Activated CD4-positive, alpha-beta memory T cell treated with anti-CD3 and anti-CD28 coated beads for 36 hours (primary cell): ENCODE data around the gene ATXN2L. TPM values are rescaled to one million over a fixed set of nuclear protein-coding genes. Genes with fewer than 3 reads are reported as not detected.

Source experiments
- CTCF ChIA-PET: fragments of 350-600 bp; sonication (Branson Sonifier 250); formaldehyde crosslinking; loops from one replicate; lab custom pipeline; 2021; ENCODE audit warnings: antibody characterized with exemption, inconsistent platforms; lab: Charles Lee
- POLR2A ChIA-PET: fragments of 350-600 bp; sonication (Branson Sonifier 250); formaldehyde crosslinking; loops from one replicate; lab custom pipeline; 2021; ENCODE audit warnings: antibody characterized with exemption; lab: Charles Lee
- DNase-seq: peaks from one replicate; pipeline ENCODE4 v3.0.0-alpha.2; 2020
- H3K27ac Mint-ChIP-seq: one replicate; pipeline ENCODE4 v1.8.0; 2021; ENCODE audit warnings: mixed read lengths
- H3K27me3 Mint-ChIP-seq: one replicate; pipeline ENCODE4 v1.8.0; 2021; ENCODE audit warnings: mixed read lengths
- H3K36me3 Mint-ChIP-seq: one replicate; pipeline ENCODE4 v1.8.0; 2021; ENCODE audit warnings: mixed read lengths
- H3K4me1 Mint-ChIP-seq: one replicate; pipeline ENCODE4 v1.8.0; 2021; ENCODE audit warnings: low read depth, mixed read lengths
- H3K4me3 Mint-ChIP-seq: one replicate; pipeline ENCODE4 v1.8.0; 2021; ENCODE audit warnings: mild to moderate bottlenecking, mixed read lengths
- H3K9me3 Mint-ChIP-seq: one replicate; pipeline ENCODE4 v1.8.0; 2021; ENCODE audit warnings: mixed read lengths
- intact Hi-C: fragments of 100-400 bp; cut with micrococcal nuclease; formaldehyde crosslinking; loops from one replicate; pipeline ENCODE4 v1.15.1; 2023
- total RNA-seq, 2 experiments: library from RNA; stranded (reverse); gene quantifications; one replicate each; pipeline ENCODE4 v1.2.3, GENCODE V29; 2021

ATXN2L gene
- total RNA-seq, 2 experiments from 2014 or later = 260 to 277 TPM

DNA sequence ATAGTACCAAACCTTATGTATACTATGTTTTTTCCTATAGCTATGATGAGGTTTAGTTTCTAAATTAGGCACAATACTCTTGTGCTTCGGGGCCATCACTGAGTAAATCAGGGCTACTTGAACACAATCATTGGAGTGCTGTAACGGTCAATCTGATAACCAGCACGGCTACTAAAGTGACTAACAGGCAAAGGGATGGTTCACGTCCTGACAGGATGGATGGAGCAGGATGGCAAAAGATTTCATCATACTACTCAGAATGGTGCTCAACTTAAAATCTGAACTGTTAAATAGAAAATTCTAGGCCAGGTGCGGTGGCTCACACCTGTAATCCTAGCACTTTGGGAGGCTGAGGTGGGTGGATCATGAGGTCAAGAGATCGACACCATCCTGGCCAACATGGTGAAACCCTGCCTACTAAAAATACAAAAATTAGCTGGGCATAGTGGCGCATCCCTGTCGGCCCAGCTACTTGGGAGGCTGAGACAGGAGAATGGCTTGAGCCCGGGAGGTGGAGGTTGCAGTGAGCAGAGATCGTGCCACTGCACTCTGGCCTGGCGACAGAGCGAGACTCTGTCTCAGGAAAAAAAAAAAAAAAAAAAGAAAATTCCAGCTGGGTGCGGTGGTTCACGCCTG, 16.3 kb downstream of the ATXN2L start:
- intact Hi-C loops = no loop called here
- ChIA-PET CTCF (interaction anchor here (0.6 kb wide), 1 partner anchor 300 kb away, joined by 3 read pairs; no protein-coding TSS in a partner anchor), POLR2A (interaction anchor here (1.7 kb wide), 1 partner anchor 24 kb away, joined by 4 read pairs; the partner anchor contains the start of gene SH2B1)
- DNase-seq = no peak
- Mint-ChIP-seq H3K27me3 (no peaks in the 10 kb centered on the region), H3K36me3 (peaks cover 41% of the 10 kb centered on the region), H3K9me3 (no peaks in the 10 kb centered on the region), H3K4me1 (peaks cover 19% of the 10 kb centered on the region), H3K4me3 (no peak overlapping the region), H3K27ac (no peak overlapping the region)

GRCh38 chr16:28839899-28840298, 17.1 kb downstream of the ATXN2L start:
- intact Hi-C loops = no loop called here
- ChIA-PET CTCF (no interaction called here), POLR2A (interaction anchor here (0.7 to 0.9 kb wide), 2 partner anchors 13 to 18 kb away, joined by 3 to 4 read pairs; partner anchors contain the start of gene ATXN2L)
- DNase-seq = no peak
- no peak overlapping the region for H3K4me3 Mint-ChIP-seq
- peaks cover 43% of the 10 kb centered on the region for H3K36me3 Mint-ChIP-seq
- peaks cover 24% of the 10 kb centered on the region for H3K4me1 Mint-ChIP-seq
- H3K9me3 Mint-ChIP-seq = no peaks in the 10 kb centered on the region
- no peaks in the 10 kb centered on the region for H3K27me3 Mint-ChIP-seq
- no peak overlapping the region for H3K27ac Mint-ChIP-seq

DNA sequence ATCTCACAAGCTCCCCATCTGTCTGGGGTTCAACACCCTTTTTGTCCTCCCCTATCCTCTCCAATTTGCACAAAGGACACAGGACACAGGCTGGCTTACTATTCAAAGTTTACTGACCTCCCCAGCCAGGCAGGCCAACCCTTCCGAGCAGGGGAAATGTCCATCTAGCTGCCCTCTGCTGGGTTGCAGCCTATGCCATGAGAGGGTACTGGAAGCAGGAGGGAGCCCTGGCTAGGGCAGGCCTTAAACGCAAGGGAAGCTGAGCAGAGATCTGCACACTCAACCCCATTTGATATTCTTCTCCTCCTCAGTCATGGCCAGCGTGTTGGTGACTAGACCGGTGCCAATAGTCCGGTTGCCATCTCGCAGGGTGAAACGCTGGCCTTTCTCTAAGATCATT, 19.9 kb downstream of the ATXN2L start:
- peaks cover 47% of the 10 kb centered on the region for H3K36me3 Mint-ChIP-seq
- no peaks in the 10 kb centered on the region for H3K9me3 Mint-ChIP-seq
- no peak overlapping the region for H3K4me3 Mint-ChIP-seq
- intact Hi-C loops = no loop called here
- DNase-seq = no peak
- H3K4me1 Mint-ChIP-seq = peaks cover 31% of the 10 kb centered on the region
- H3K27ac Mint-ChIP-seq = no peak overlapping the region
- H3K27me3 Mint-ChIP-seq = no peaks in the 10 kb centered on the region
- ChIA-PET POLR2A (interaction anchor here (1.0 to 1.2 kb wide), 2 partner anchors 11 to 15 kb away, joined by 4 to 5 read pairs; no protein-coding TSS in a partner anchor), CTCF (interaction anchor here (1.3 kb wide), 1 partner anchor 102 kb away, joined by 6 read pairs; no protein-coding TSS in a partner anchor)

GRCh38 chr16:28843766-28844165, 21.0 kb downstream of the ATXN2L start:
- peaks cover 23% of the 10 kb centered on the region for H3K4me1 Mint-ChIP-seq
- no peak overlapping the region for H3K4me3 Mint-ChIP-seq
- no peaks in the 10 kb centered on the region for H3K9me3 Mint-ChIP-seq
- peaks cover 39% of the 10 kb centered on the region for H3K36me3 Mint-ChIP-seq
- DNase-seq = no peak
- H3K27me3 Mint-ChIP-seq = no peaks in the 10 kb centered on the region
- H3K27ac Mint-ChIP-seq = no peak overlapping the region
- ChIA-PET POLR2A (interaction anchor here (1.6 to 5.8 kb wide), 3 partner anchors 11 to 20 kb away, joined by 3 to 55 read pairs (median 11); partner anchors contain the start of gene SH2B1), CTCF (no interaction called here)
- intact Hi-C loops = no loop called here

GRCh38 chr16:28844226-28844885, 21.6 kb downstream of the ATXN2L start:
- Mint-ChIP-seq H3K4me3 (peak overlapping the region; percentile 89), H3K9me3 (no peaks in the 10 kb centered on the region), H3K27me3 (no peaks in the 10 kb centered on the region), H3K27ac (no peak overlapping the region), H3K4me1 (peaks cover 24% of the 10 kb centered on the region), H3K36me3 (peaks cover 39% of the 10 kb centered on the region)
- intact Hi-C loops = no loop called here
- no peak for DNase-seq
- ChIA-PET POLR2A (interaction anchor here (1.6 to 5.8 kb wide), 4 partner anchors 12 to 22 kb away, joined by 3 to 55 read pairs (median 24); partner anchors contain the start of genes ATXN2L and SH2B1), CTCF (interaction anchor here (1.9 to 6.5 kb wide), 3 partner anchors 8 to 100 kb away, joined by 8 to 39 read pairs (median 9); partner anchors contain the start of gene SH2B1)

- H3K36me3 Mint-ChIP-seq = peaks cover 39% of the 10 kb centered on the region
- POLR2A ChIA-PET = interaction anchor here (1.6 to 5.8 kb wide), 5 partner anchors 13 to 23 kb away, joined by 3 to 55 read pairs (median 11); partner anchors contain the start of genes ATXN2L and SH2B1
- H3K4me3 Mint-ChIP-seq = peak overlapping the region; percentile 89
- intact Hi-C loops = no loop called here
- H3K27me3 Mint-ChIP-seq = no peaks in the 10 kb centered on the region
- H3K9me3 Mint-ChIP-seq = no peaks in the 10 kb centered on the region
- CTCF ChIA-PET = interaction anchor here (1.3 to 6.5 kb wide), 6 partner anchors 9 to 99 kb away, joined by 5 to 39 read pairs (median 10); partner anchors contain the start of genes ATXN2L and SH2B1
- peaks cover 24% of the 10 kb centered on the region for H3K4me1 Mint-ChIP-seq
- DNase-seq = peak; percentile 43
- H3K27ac Mint-ChIP-seq = peak overlapping the region; percentile 94
These were observed 22.5 kb downstream of the ATXN2L start for GRCh38 chr16:28845293-28845692.

- Mint-ChIP-seq H3K4me3 (peak overlapping the region; percentile 89), H3K27me3 (no peaks in the 10 kb centered on the region), H3K9me3 (no peaks in the 10 kb centered on the region), H3K36me3 (peaks cover 39% of the 10 kb centered on the region), H3K27ac (peak overlapping the region; percentile 94), H3K4me1 (peaks cover 24% of the 10 kb centered on the region)
- intact Hi-C loops = loop anchor here (1.0 kb wide), 4 partner anchors 18 to 105 kb away; partner anchors contain the start of genes NFATC2IP and SH2B1
- CTCF ChIA-PET = interaction anchor here (0.8 to 6.5 kb wide), 10 partner anchors 9 to 99 kb away, joined by 3 to 39 read pairs (median 6); partner anchors contain the start of genes ATXN2L and SH2B1
- POLR2A ChIA-PET = interaction anchor here (2.0 to 5.8 kb wide), 4 partner anchors 13 to 23 kb away, joined by 8 to 55 read pairs (median 24); partner anchors contain the start of genes ATXN2L and SH2B1
- DNase-seq = no peak
These were observed 22.9 kb downstream of the ATXN2L start for GRCh38 chr16:28845761-28846079.

DNA sequence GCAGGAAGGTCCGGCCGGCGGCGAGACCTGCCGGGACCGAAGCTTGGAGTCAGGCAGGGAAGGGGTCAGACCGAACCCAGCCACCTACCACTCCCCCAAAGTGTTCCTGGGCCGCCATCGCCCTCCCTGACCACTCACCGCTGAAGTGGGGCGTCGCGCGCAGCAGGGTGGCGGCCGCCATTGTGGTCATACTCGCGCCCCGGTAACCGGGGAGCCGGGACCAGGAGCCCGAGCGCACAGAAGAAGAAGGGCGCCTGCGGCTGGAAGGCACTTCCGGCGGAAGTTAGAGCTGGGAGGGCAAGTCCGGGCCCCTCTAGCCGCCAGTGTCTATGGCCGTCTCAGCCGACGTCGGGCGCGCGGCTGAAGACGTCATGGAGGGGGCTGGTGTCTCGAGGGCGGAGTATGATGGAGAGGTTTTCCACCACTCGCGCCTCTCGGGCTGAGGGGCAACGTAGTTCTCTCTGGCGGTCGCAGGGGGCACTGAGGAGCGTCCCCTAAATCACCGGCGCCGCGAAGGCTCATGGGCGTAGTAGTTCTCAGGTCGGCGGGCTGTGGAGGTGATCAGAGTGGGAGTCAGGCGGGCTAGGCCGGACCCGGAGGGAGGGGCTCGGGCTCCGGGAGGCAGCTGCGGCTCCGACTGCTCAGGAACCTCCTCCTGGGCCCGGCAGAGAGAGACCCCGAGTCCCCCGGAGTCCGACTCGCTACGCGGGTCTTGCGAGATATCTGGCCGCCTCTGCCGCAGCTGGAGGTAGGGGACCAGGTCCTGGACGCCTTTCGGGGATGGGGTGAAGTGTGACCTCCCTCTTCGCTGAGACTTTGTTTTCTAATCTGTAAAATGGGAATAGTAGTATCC, 23.5 kb downstream of the ATXN2L start, which contains the start of gene TUFM:
Gene TUFM (minus strand): TSS at position 269 of the 853 bp plus-strand sequence. CDS start 79 bp downstream, at position 190.
- CTCF ChIA-PET = interaction anchor here (0.8 to 6.5 kb wide), 12 partner anchors 8 to 131 kb away, joined by 3 to 39 read pairs (median 4); partner anchors contain the start of genes ATXN2L and SH2B1
- Mint-ChIP-seq H3K27me3 (no peaks in the 10 kb centered on the region), H3K36me3 (peaks cover 38% of the 10 kb centered on the region), H3K4me3 (peak within 1 kb of the TSS; percentile 89), H3K4me1 (peaks cover 24% of the 10 kb centered on the region), H3K9me3 (no peaks in the 10 kb centered on the region), H3K27ac (peak within 1 kb of the TSS; percentile 94)
- POLR2A ChIA-PET = interaction anchor here (0.7 to 5.8 kb wide), 8 partner anchors 8 to 105 kb away, joined by 3 to 55 read pairs (median 4); partner anchors contain the start of genes ATXN2L, NFATC2IP, RABEP2 and SH2B1
- DNase-seq = peak; percentile 99
- intact Hi-C loops = loop anchor here (1.0 kb wide), 4 partner anchors 17 to 104 kb away; partner anchors contain the start of genes NFATC2IP and SH2B1

- Mint-ChIP-seq H3K27ac (peak overlapping the region; percentile 94), H3K36me3 (peaks cover 37% of the 10 kb centered on the region), H3K4me1 (peaks cover 24% of the 10 kb centered on the region), H3K4me3 (peak overlapping the region; percentile 89), H3K27me3 (no peaks in the 10 kb centered on the region), H3K9me3 (no peaks in the 10 kb centered on the region)
- ChIA-PET POLR2A (interaction anchor here (1.0 to 5.8 kb wide), 7 partner anchors 9 to 81 kb away, joined by 3 to 55 read pairs (median 5); partner anchors contain the start of genes ATXN2L, RABEP2 and SH2B1), CTCF (interaction anchor here (1.0 to 6.5 kb wide), 8 partner anchors 16 to 130 kb away, joined by 3 to 39 read pairs (median 6); partner anchors contain the start of genes ATXN2L and SH2B1)
- intact Hi-C loops = loop anchor here (1.0 kb wide), 4 partner anchors 16 to 103 kb away; partner anchors contain the start of genes NFATC2IP and SH2B1
- DNase-seq = peak; percentile 18
These were observed 24.1 kb downstream of the ATXN2L start for GRCh38 chr16:28846933-28847273.

DNA sequence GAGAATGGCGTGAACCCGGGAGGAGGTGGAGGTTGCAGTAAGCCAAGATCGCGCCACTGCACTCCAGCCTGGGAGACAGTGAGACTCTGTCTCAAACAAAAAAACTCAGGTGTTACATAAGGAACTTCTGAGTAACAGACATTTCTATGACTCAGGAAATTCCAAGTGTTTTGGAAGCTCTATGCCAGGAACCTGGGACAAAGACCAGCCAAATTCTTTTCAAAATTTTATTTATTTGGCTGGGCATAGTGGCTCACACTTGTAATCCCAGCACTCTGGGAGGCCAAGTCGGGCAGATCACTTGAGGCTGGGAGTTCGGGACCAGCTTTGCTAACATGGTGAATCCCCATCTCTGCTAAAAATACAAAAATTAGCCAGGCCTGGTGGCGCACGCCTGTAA, 35.6 kb downstream of the ATXN2L start:
- Mint-ChIP-seq H3K4me3 (no peak overlapping the region), H3K27me3 (no peaks in the 10 kb centered on the region), H3K27ac (no peak overlapping the region), H3K9me3 (no peaks in the 10 kb centered on the region), H3K4me1 (peaks cover 10% of the 10 kb centered on the region), H3K36me3 (peaks cover 4% of the 10 kb centered on the region)
- ChIA-PET CTCF (interaction anchor here (1.3 to 1.8 kb wide), 2 partner anchors 11 to 87 kb away, joined by 3 to 8 read pairs; no protein-coding TSS in a partner anchor), POLR2A (interaction anchor here (0.6 kb wide), 1 partner anchor 21 kb away, joined by 3 read pairs; no protein-coding TSS in a partner anchor)
- no peak for DNase-seq
- intact Hi-C loops = no loop called here
